Measurements from ENCODE around the gene NOC2L.
"Not testable (repeated sequence)": the region's sequence is repeated elsewhere in the genome, so short reads cannot be mapped to it uniquely, and the experiment has no call there.

DNA sequence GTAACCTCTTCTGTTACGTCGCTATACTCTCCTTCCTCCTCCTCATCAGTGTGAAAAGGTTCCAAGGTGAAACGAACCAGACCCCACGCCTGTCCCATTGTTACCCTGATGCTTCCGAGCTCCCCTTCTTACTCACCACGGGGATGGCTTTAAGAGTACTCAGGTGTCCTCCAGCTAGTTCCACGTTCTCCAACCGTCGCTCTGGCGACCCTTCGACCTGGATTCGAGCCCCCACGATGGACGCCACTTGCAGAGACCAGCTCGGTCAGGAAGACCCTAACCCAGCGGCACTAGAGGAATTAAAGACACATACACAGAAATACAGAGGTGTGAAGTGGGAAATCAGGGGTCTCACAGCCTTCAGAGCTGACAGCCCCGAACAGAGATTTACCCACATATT is 61.1 kb downstream of the NOC2L start:
- TF ChIP-seq, protein P1, sequence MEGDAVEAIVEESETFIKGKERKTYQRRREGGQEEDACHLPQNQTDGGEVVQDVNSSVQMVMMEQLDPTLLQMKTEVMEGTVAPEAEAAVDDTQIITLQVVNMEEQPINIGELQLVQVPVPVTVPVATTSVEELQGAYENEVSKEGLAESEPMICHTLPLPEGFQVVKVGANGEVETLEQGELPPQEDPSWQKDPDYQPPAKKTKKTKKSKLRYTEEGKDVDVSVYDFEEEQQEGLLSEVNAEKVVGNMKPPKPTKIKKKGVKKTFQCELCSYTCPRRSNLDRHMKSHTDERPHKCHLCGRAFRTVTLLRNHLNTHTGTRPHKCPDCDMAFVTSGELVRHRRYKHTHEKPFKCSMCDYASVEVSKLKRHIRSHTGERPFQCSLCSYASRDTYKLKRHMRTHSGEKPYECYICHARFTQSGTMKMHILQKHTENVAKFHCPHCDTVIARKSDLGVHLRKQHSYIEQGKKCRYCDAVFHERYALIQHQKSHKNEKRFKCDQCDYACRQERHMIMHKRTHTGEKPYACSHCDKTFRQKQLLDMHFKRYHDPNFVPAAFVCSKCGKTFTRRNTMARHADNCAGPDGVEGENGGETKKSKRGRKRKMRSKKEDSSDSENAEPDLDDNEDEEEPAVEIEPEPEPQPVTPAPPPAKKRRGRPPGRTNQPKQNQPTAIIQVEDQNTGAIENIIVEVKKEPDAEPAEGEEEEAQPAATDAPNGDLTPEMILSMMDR (IDR thresholded peaks at IDR 0.05; ENCODE audit: insufficient read depth, low read length), result not testable (repeated sequence)
- TF ChIP-seq GABPA, POLR2AphosphoS5 (IDR thresholded peaks at IDR 0.05; ENCODE audit: low read depth): not testable (repeated sequence)
